CD14-positive monocyte (primary cell): ENCODE data around the gene AQP12A. TPM values are rescaled to one million over a fixed set of nuclear protein-coding genes. Genes with fewer than 3 reads are reported as not detected.

Experiments
- DNase-seq, 3 donors: peaks; one replicate each; pipeline ENCODE4 v3.0.0-alpha.2; 2011 to 2022
- H2AFZ ChIP-seq: 2 replicates; pipeline ENCODE4 v1.6.0; 2012; ENCODE audit warnings: mild to moderate bottlenecking, low read depth, low read length, inconsistent platforms; ENCODE audit not compliant: insufficient read depth, poor library complexity, severe bottlenecking
- H3K27ac ChIP-seq, 2 donors: 1 replicate in 1 of 2; 2 replicates in 1 of 2; pipeline ENCODE4 v1.5.1; 2012 to 2013; ENCODE audit warnings: low read length in 2 of 2, control low read depth in 1 of 2, inconsistent platforms in 1 of 2, low read depth in 1 of 2, mild to moderate bottlenecking in 1 of 2
- H3K27me3 ChIP-seq, 2 donors: one replicate each; pipeline versions ENCODE4 v1.6.0 to v1.6.1; 2011 to 2013; ENCODE audit warnings: low read length in 2 of 2; ENCODE audit not compliant: control insufficient read depth in 2 of 2, insufficient read depth in 2 of 2
- H3K36me3 ChIP-seq, 2 donors: replicated peaks in 1 of 2; 1 replicate in 1 of 2; 2 replicates in 1 of 2; pipeline versions ENCODE4 v1.5.1 to v1.6.1; 2012 to 2013; ENCODE audit warnings: low read length in 2 of 2, control low read depth in 1 of 2, inconsistent platforms in 1 of 2, mild to moderate bottlenecking in 1 of 2; ENCODE audit not compliant: insufficient read depth in 2 of 2, control insufficient read depth in 1 of 2
- H3K4me1 ChIP-seq, 2 donors: 1 replicate in 1 of 2; 2 replicates in 1 of 2; pipeline versions ENCODE4 v1.5.1 to v1.6.1; 2012 to 2013; ENCODE audit warnings: low read length in 2 of 2, control low read depth in 1 of 2, inconsistent platforms in 1 of 2, mild to moderate bottlenecking in 1 of 2, moderate library complexity in 1 of 2; ENCODE audit not compliant: insufficient read depth in 2 of 2, control insufficient read depth in 1 of 2
- H3K4me2 ChIP-seq: replicated peaks from 2 replicates; pipeline ENCODE3; 2012; ENCODE audit warnings: low read length, moderate library complexity, mild to moderate bottlenecking; ENCODE audit not compliant: poor library complexity, severe bottlenecking; ENCODE audit errors: extremely low read depth
- H3K4me3 ChIP-seq, 3 experiments: fragments of 200-600 bp in 1 of 3; sonication (generic) in 1 of 3; replicated peaks in 1 of 3; 1 replicate in 2 of 3; 2 replicates in 1 of 3; pipeline ENCODE4 v1.5.1; 2011 to 2013; ENCODE audit warnings: low read length in 3 of 3, mild to moderate bottlenecking in 3 of 3, control low read depth in 2 of 3, low read depth in 2 of 3, inconsistent platforms in 1 of 3, moderate library complexity in 1 of 3
- H3K79me2 ChIP-seq: 2 replicates; pipeline ENCODE4 v1.6.0; 2012; ENCODE audit warnings: mild to moderate bottlenecking, control low read depth, inconsistent platforms, low read length, moderate library complexity; ENCODE audit not compliant: insufficient read depth
- H3K9ac ChIP-seq: 2 replicates; pipeline ENCODE4 v1.6.0; 2017; ENCODE audit warnings: low read length, mild to moderate bottlenecking; ENCODE audit not compliant: insufficient read depth, poor library complexity, severe bottlenecking
- H3K9me3 ChIP-seq, 2 donors: replicated peaks in 1 of 2; 1 replicate in 1 of 2; 2 replicates in 1 of 2; pipeline versions ENCODE4 v1.5.1 to v1.6.1; 2012 to 2013; ENCODE audit warnings: low read length in 2 of 2, control low read depth in 1 of 2; ENCODE audit not compliant: control insufficient read depth in 1 of 2, insufficient read depth in 1 of 2
- H4K20me1 ChIP-seq: 2 replicates; pipeline ENCODE4 v1.6.0; 2012; ENCODE audit warnings: mild to moderate bottlenecking, low read length, control low read depth, moderate library complexity; ENCODE audit not compliant: insufficient read depth
- H3K27ac Mint-ChIP-seq, 7 donors: one replicate each; pipeline ENCODE4 v1.8.0; 2020; ENCODE audit warnings: mild to moderate bottlenecking in 7 of 7, mixed read lengths in 7 of 7, moderate library complexity in 6 of 7, inconsistent platforms in 2 of 7
- H3K27me3 Mint-ChIP-seq, 3 donors: one replicate each; pipeline ENCODE4 v1.8.0; 2021 to 2022; ENCODE audit warnings: low read depth in 3 of 3, mild to moderate bottlenecking in 3 of 3, mixed read lengths in 3 of 3, moderate library complexity in 3 of 3, inconsistent platforms in 1 of 3
- H3K36me3 Mint-ChIP-seq, 2 donors: one replicate each; pipeline ENCODE4 v1.8.0; 2020; ENCODE audit warnings: mixed read lengths in 2 of 2, inconsistent platforms in 1 of 2, mild to moderate bottlenecking in 1 of 2
- H3K4me1 Mint-ChIP-seq: one replicate; pipeline ENCODE4 v1.8.0; 2020; ENCODE audit warnings: mild to moderate bottlenecking, mixed read lengths
- H3K4me3 Mint-ChIP-seq, 2 donors: one replicate each; pipeline ENCODE4 v1.8.0; 2020; ENCODE audit warnings: mild to moderate bottlenecking in 2 of 2, mixed read lengths in 2 of 2, moderate library complexity in 1 of 2
- H3K9me3 Mint-ChIP-seq, 7 donors: one replicate each; pipeline ENCODE4 v1.8.0; 2020 to 2022; ENCODE audit warnings: mixed read lengths in 7 of 7, mild to moderate bottlenecking in 6 of 7, moderate library complexity in 6 of 7, inconsistent platforms in 2 of 7
- WGBS: methylation state at CpG from one replicate; pipeline ENCODE4 v1.1.5; 2013; ENCODE audit warnings: missing lambda C conversion rate; ENCODE audit not compliant: insufficient coverage; 5-methylcytosine and 5-hydroxymethylcytosine counted together
- intact Hi-C, 2 donors: fragments of 100-400 bp; cut with micrococcal nuclease; formaldehyde crosslinking; loops; one replicate each; pipeline versions ENCODE4 v1.15.0 to v1.15.1; 2023
- polyA plus RNA-seq, 3 donors: library from polyadenylated mRNA; depleted of rRNA in 1 of 3; unstranded in 2 of 3; stranded (reverse) in 1 of 3; fragments of 300-500 nt in 2 of 3; fragments of >200 nt in 1 of 3; fragmentation: Illumina TruSeq in 2 of 3; gene quantifications; 1 replicate in 2 of 3; 2 replicates in 1 of 3; pipeline ENCODE4 v1.2.3, GENCODE V29; 2012 to 2021
- TF ChIP-seq, protein P1 (sequence below): fragments of 200-600 bp; IDR thresholded peaks from one replicate; pipeline ENCODE4 v1.8.0; 2022; ENCODE audit warnings: antibody characterized with exemption, mild to moderate bottlenecking

Gene AQP12A
- polyA plus RNA-seq, 3 donors = not detected

DNA sequence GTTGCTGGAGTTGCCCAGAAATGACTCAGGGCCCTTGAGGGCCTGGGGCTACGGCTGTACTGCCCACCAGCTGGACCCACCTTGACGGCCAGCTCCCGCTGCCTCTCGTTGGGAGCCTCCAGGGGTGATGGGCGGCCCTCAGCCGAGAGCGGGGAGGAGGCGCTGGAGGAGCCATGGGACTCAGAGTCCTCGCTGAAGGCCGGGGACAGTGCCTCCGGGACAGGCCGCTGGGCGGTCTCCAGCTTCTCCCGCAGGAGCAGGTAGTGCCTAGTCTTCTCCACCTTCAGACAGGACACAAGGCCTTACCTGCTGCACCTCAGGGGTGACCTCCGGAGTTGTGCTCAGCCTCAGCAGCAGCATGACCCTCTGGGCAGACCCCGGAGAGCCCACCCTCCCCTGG is 30.7 kb downstream of the AQP12A start:
- H3K27me3 ChIP-seq = no peaks in the 10 kb centered on the region
- H3K27ac ChIP-seq = no peak overlapping the region
- Mint-ChIP-seq H3K4me1 (no peaks in the 10 kb centered on the region), H3K27ac (no peak overlapping the region), H3K36me3 (no peaks in the 10 kb centered on the region), H3K9me3 (peaks cover 0 to 2% (median 0%) of the 10 kb centered on the region in 7 donors), H3K27me3 (peaks cover 0 to 3% (median 0%) of the 10 kb centered on the region in 3 donors), H3K4me3 (no peak overlapping the region)
- H3K4me2 ChIP-seq = no peak overlapping the region
- no peak overlapping the region for H3K9ac ChIP-seq
- TF ChIP-seq, protein P1, sequence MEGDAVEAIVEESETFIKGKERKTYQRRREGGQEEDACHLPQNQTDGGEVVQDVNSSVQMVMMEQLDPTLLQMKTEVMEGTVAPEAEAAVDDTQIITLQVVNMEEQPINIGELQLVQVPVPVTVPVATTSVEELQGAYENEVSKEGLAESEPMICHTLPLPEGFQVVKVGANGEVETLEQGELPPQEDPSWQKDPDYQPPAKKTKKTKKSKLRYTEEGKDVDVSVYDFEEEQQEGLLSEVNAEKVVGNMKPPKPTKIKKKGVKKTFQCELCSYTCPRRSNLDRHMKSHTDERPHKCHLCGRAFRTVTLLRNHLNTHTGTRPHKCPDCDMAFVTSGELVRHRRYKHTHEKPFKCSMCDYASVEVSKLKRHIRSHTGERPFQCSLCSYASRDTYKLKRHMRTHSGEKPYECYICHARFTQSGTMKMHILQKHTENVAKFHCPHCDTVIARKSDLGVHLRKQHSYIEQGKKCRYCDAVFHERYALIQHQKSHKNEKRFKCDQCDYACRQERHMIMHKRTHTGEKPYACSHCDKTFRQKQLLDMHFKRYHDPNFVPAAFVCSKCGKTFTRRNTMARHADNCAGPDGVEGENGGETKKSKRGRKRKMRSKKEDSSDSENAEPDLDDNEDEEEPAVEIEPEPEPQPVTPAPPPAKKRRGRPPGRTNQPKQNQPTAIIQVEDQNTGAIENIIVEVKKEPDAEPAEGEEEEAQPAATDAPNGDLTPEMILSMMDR = no peak
- no peaks in the 10 kb centered on the region for H3K79me2 ChIP-seq
- intact Hi-C loops = no loop called here
- no peaks in the 10 kb centered on the region for H3K9me3 ChIP-seq
- WGBS = 96% methylated on average over 16 of the region's 16 CpGs
- no peak overlapping the region for H3K4me3 ChIP-seq
- H3K36me3 ChIP-seq = no peaks in the 10 kb centered on the region
- H3K4me1 ChIP-seq = no peaks in the 10 kb centered on the region
- no peaks in the 10 kb centered on the region for H4K20me1 ChIP-seq
- no peak overlapping the region for H2AFZ ChIP-seq
- DNase-seq = no peak

GRCh38 chr2:240722796-240723735 is 31.4 kb downstream of the AQP12A start:
- Histone ChIP-seq H3K4me2 (no peak overlapping the region), H3K4me1 (no peaks in the 10 kb centered on the region), H3K4me3 (no peak overlapping the region), H3K36me3 (no peaks in the 10 kb centered on the region), H4K20me1 (no peaks in the 10 kb centered on the region), H3K27ac (no peak overlapping the region), H3K9ac (no peak overlapping the region), H2AFZ (no peak overlapping the region), H3K9me3 (no peaks in the 10 kb centered on the region), H3K27me3 (no peaks in the 10 kb centered on the region), H3K79me2 (no peaks in the 10 kb centered on the region)
- Mint-ChIP-seq H3K27ac (no peak overlapping the region), H3K27me3 (peaks cover 0 to 3% (median 0%) of the 10 kb centered on the region in 3 donors), H3K4me3 (no peak overlapping the region), H3K4me1 (no peaks in the 10 kb centered on the region), H3K9me3 (peaks cover 0 to 2% (median 0%) of the 10 kb centered on the region in 7 donors), H3K36me3 (no peaks in the 10 kb centered on the region)
- intact Hi-C loops = no loop called here
- no peak for DNase-seq
- TF ChIP-seq, protein P1 = no peak
- WGBS = 93% methylated on average over 30 of the region's 32 CpGs
